Astrocyte of the cerebellum (primary cell): ENCODE measurements around the gene INPP5D.

Source experiments
- DNase-seq: peaks from one replicate; pipeline ENCODE4 v3.0.0-alpha.2; 2011; ENCODE audit warnings: low read depth
- H3K4me3 ChIP-seq: 2 replicates; pipeline ENCODE4 v1.5.1; 2011; ENCODE audit warnings: mild to moderate bottlenecking, low read depth, low read length, moderate library complexity
- in situ Hi-C: cut with HindIII; loops from 2 replicates; pipeline ENCODE4 v1.10.0; 2017; ENCODE audit warnings: low sequenced_read_pairs
- TF ChIP-seq, protein P1 (sequence below): IDR thresholded peaks from 2 replicates; pipeline ENCODE4 v1.5.1; 2012; ENCODE audit warnings: low read length, low read depth, moderate library complexity, mild to moderate bottlenecking; ENCODE audit errors: missing control alignments

INPP5D gene

GRCh38 chr2:233075141-233075965, 15.2 kb downstream of the INPP5D start:
- in situ Hi-C loops = no loop called here
- DNase-seq = no peak
- TF ChIP-seq, protein P1, sequence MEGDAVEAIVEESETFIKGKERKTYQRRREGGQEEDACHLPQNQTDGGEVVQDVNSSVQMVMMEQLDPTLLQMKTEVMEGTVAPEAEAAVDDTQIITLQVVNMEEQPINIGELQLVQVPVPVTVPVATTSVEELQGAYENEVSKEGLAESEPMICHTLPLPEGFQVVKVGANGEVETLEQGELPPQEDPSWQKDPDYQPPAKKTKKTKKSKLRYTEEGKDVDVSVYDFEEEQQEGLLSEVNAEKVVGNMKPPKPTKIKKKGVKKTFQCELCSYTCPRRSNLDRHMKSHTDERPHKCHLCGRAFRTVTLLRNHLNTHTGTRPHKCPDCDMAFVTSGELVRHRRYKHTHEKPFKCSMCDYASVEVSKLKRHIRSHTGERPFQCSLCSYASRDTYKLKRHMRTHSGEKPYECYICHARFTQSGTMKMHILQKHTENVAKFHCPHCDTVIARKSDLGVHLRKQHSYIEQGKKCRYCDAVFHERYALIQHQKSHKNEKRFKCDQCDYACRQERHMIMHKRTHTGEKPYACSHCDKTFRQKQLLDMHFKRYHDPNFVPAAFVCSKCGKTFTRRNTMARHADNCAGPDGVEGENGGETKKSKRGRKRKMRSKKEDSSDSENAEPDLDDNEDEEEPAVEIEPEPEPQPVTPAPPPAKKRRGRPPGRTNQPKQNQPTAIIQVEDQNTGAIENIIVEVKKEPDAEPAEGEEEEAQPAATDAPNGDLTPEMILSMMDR = no peak
- H3K4me3 ChIP-seq = no peak overlapping the region

GRCh38 chr2:233075966-233076339, 15.8 kb downstream of the INPP5D start:
- no peak for DNase-seq
- in situ Hi-C loops = no loop called here
- TF ChIP-seq, protein P1 = no peak
- no peak overlapping the region for H3K4me3 ChIP-seq

DNA sequence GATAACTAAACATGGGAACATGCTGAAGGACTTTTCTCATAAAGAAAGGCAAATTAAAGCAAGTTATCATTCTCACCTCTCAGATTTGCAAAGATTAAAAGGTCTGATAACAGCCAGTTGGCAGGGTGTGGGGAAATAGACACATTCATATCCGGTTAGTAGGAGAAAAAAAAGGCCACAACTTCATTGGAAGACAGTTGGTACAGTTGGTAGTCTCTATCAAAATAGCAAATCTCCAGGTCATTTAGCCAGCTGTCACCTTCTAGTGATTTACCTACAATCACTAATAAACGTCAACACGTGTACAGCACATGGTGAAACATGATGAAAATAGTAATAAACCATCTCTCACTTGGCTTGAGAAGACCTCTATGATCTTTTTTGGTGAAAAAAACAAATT, 16.6 kb downstream of the INPP5D start:
- in situ Hi-C loops = no loop called here
- no peak for DNase-seq
- no peak overlapping the region for H3K4me3 ChIP-seq
- TF ChIP-seq, protein P1 = no peak

- in situ Hi-C loops = no loop called here
- H3K4me3 ChIP-seq = no peak overlapping the region
- TF ChIP-seq, protein P1 = no peak
- DNase-seq = no peak
These were observed 19.3 kb downstream of the INPP5D start for GRCh38 chr2:233079473-233079877.

GRCh38 chr2:233079953-233080835, 20.1 kb downstream of the INPP5D start:
- DNase-seq = no peak
- in situ Hi-C loops = loop anchor here (5.0 kb wide), 1 partner anchor 92 kb away; no protein-coding TSS in a partner anchor
- TF ChIP-seq, protein P1 = no peak
- H3K4me3 ChIP-seq = no peak overlapping the region

- no peak for DNase-seq
- TF ChIP-seq, protein P1 = no peak
- no peak overlapping the region for H3K4me3 ChIP-seq
- in situ Hi-C loops = loop anchor here (5.0 kb wide), 1 partner anchor 91 kb away; no protein-coding TSS in a partner anchor
These were observed 20.7 kb downstream of the INPP5D start for GRCh38 chr2:233080836-233081229.
